Prostate gland (tissue), 2 donors: Measurements from ENCODE around the gene CREBZF. TPM values are rescaled to one million over a fixed set of nuclear protein-coding genes. Genes with fewer than 3 reads are reported as not detected.
"Not testable (repeated sequence)": the region's sequence is repeated elsewhere in the genome, so short reads cannot be mapped to it uniquely, and the experiment has no call there.

Experiments used
- DNase-seq: peaks from one replicate; pipeline ENCODE4 v3.0.0-alpha.2; 2019; ENCODE audit warnings: low spot score
- H3K27ac ChIP-seq, 2 donors: fragments of 200-600 bp; sonication (generic); 2 replicates each; pipeline ENCODE4 v1.5.1; 2017 to 2019
- H3K27me3 ChIP-seq: fragments of 200-600 bp; sonication (generic); replicated peaks from 2 replicates; pipeline ENCODE4 v1.5.1; 2019; ENCODE audit not compliant: insufficient read depth
- H3K36me3 ChIP-seq, 2 donors: fragments of 200-600 bp; sonication (generic); 1 replicate in 1 of 2; 2 replicates in 1 of 2; pipeline versions ENCODE4 v1.5.1 to v1.8.1; 2017 to 2019
- H3K4me1 ChIP-seq: fragments of 200-600 bp; sonication (generic); replicated peaks from 2 replicates; pipeline ENCODE4 v1.5.1; 2019
- H3K4me3 ChIP-seq, 2 donors: fragments of 200-600 bp; sonication (generic); 2 replicates each; pipeline ENCODE4 v1.5.1; 2017 to 2019
- H3K9me3 ChIP-seq: fragments of 200-600 bp; sonication (generic); 2 replicates; pipeline ENCODE4 v1.5.1; 2017
- CTCF ChIP-seq, 4 experiments: fragments of 200-600 bp in 2 of 4; fragments of 450-650 bp in 2 of 4; sonication (generic) in 2 of 4; IDR thresholded peaks; 1 replicate in 3 of 4; 2 replicates in 1 of 4; pipeline ENCODE4 v1.5.1; 2016 to 2019; ENCODE audit warnings: antibody characterized with exemption in 4 of 4, mild to moderate bottlenecking in 2 of 4, moderate library complexity in 2 of 4
- POLR2A ChIP-seq: fragments of 450-650 bp; IDR thresholded peaks from one replicate; pipeline ENCODE4 v1.6.1; 2016; ENCODE audit warnings: antibody characterized with exemption, mild to moderate bottlenecking
- POLR2AphosphoS5 ChIP-seq: sonication (generic); formaldehyde crosslinking; IDR thresholded peaks from one replicate; pipeline ENCODE4 v1.6.1; 2017; ENCODE audit warnings: antibody characterized with exemption
- WGBS: methylation state at CpG from one replicate; pipeline ENCODE4 v1.1.5; 2018; 5-methylcytosine and 5-hydroxymethylcytosine counted together
- intact Hi-C: fragments of 100-400 bp; cut with DNase I; formaldehyde crosslinking; loops from one replicate; pipeline ENCODE4 v1.14.2; 2022
- total RNA-seq, 2 donors: library from RNA; depleted of rRNA; stranded (reverse); fragments of >200 nt; gene quantifications; one replicate each; pipeline ENCODE4 v1.1.0, GENCODE V29; 2016

CREBZF gene
- total RNA-seq, 2 donors from 2014 or later: 50.2 to 89.5 TPM

- under 1% methylated on average over 23 of the region's 23 CpGs for WGBS
Observed at GRCh38 chr11:85627332-85627997, 37.5 kb downstream of the CREBZF start, which contains the start of gene DLG2. Gene DLG2, minus strand, starts transcription at chr11:85627344.

GRCh38 chr11:85626496-85626895, 38.4 kb downstream of the CREBZF start:
- no peaks in the 10 kb centered on the region for H3K4me1 ChIP-seq
- H3K27me3 ChIP-seq: no peaks in the 10 kb centered on the region
- H3K27ac ChIP-seq: no peak overlapping the region
- intact Hi-C loops: loop anchor here (5.0 kb wide), 1 partner anchor 61 kb away; the partner anchor contains the start of gene CCDC89
- WGBS: 51% methylated on average over 2 of the region's 2 CpGs
- peak overlapping the region in 1 of 2 donors; percentile 59 for H3K4me3 ChIP-seq
- DNase-seq: peak; percentile 10
- H3K9me3 ChIP-seq: no peaks in the 10 kb centered on the region
- no peaks in the 10 kb centered on the region for H3K36me3 ChIP-seq
- TF ChIP-seq CTCF (IDR thresholded peaks at IDR 0.05): no peak
- TF ChIP-seq POLR2AphosphoS5: no peak

More at GRCh38 chr11:85627332-85627997, 37.5 kb downstream of the CREBZF start, which contains the start of gene DLG2:
- Histone ChIP-seq H3K9me3 (no peaks in the 10 kb centered on the region), H3K36me3 (no peaks in the 10 kb centered on the region), H3K27me3 (no peaks in the 10 kb centered on the region), H3K4me1 (no peaks in the 10 kb centered on the region), H3K27ac (peak within 1 kb of the TSS; percentile 89 to 92), H3K4me3 (peak within 1 kb of the TSS; percentile 59 to 66)
- DNase-seq: peak; percentile 12
- TF ChIP-seq POLR2A: no peak
- peak; percentile 30 for TF ChIP-seq POLR2AphosphoS5
- intact Hi-C loops: loop anchor here (5.0 kb wide), 1 partner anchor 60 kb away; the partner anchor contains the start of gene CCDC89

GRCh38 chr11:85620256-85620655, 44.7 kb downstream of the CREBZF start:
- H3K4me1 ChIP-seq: no peaks in the 10 kb centered on the region
- intact Hi-C loops: no loop called here
- no peak for DNase-seq
- no peak for TF ChIP-seq POLR2A
- TF ChIP-seq CTCF (IDR thresholded peaks at IDR 0.05): no peak
- TF ChIP-seq POLR2AphosphoS5: no peak
- H3K27ac ChIP-seq: no peak overlapping the region
- H3K4me3 ChIP-seq: no peak overlapping the region
- no peaks in the 10 kb centered on the region for H3K36me3 ChIP-seq
- H3K27me3 ChIP-seq: no peaks in the 10 kb centered on the region
- WGBS: 92% methylated on average over 3 of the region's 3 CpGs
- no peaks in the 10 kb centered on the region for H3K9me3 ChIP-seq

GRCh38 chr11:85619499-85619898, 45.4 kb downstream of the CREBZF start:
- no peaks in the 10 kb centered on the region for H3K36me3 ChIP-seq
- H3K4me1 ChIP-seq: no peaks in the 10 kb centered on the region
- no peak overlapping the region for H3K4me3 ChIP-seq
- no peaks in the 10 kb centered on the region for H3K9me3 ChIP-seq
- no peaks in the 10 kb centered on the region for H3K27me3 ChIP-seq
- no peak for DNase-seq
- intact Hi-C loops: no loop called here
- TF ChIP-seq POLR2A: no peak
- no peak for TF ChIP-seq POLR2AphosphoS5
- no peak for TF ChIP-seq CTCF (IDR thresholded peaks at IDR 0.05)
- 92% methylated on average over 6 of the region's 6 CpGs for WGBS
- no peak overlapping the region for H3K27ac ChIP-seq

GRCh38 chr11:85611643-85612042, 53.3 kb downstream of the CREBZF start:
- H3K27ac ChIP-seq, DNase-seq, intact Hi-C loops, H3K4me3 ChIP-seq, H3K9me3 ChIP-seq, H3K27me3 ChIP-seq, H3K4me1 ChIP-seq, H3K36me3 ChIP-seq: not testable (repeated sequence)
- WGBS: 86% methylated on average over 2 of the region's 2 CpGs

Other genes starting within 250 kb of the CREBZF start
- 10 to 100 TPM in 1 of 2 donors, 1 to 10 TPM in 1; 9.8 to 16.2 TPM for gene DLG2, start 37.8 kb downstream of the CREBZF start, total RNA-seq
- 10 to 100 TPM; 30.0 to 38.3 TPM for gene TMEM126B, start 36.5 kb downstream of the CREBZF start, total RNA-seq
- 10 to 100 TPM; 13.6 to 24.4 TPM for gene TMEM126A, start 17.2 kb downstream of the CREBZF start, total RNA-seq
- gene CCDC89, start 21.1 kb upstream of the CREBZF start, total RNA-seq: 1 to 10 TPM; 1.4 to 3.6 TPM
- 100 to 1,000 TPM in 1 of 2 donors, 10 to 100 TPM in 1; 52.2 to 105 TPM for gene SYTL2, start 146.0 kb upstream of the CREBZF start, total RNA-seq
- 10 to 100 TPM in 1 of 2 donors, not detected in 1; 12.5 TPM for gene CCDC83, start 190.3 kb upstream of the CREBZF start, total RNA-seq